ENCODE data around the gene FOXJ2. TPM values are rescaled to one million over a fixed set of nuclear protein-coding genes. Genes with fewer than 3 reads are reported as not detected.

The FOXJ2 gene
- total RNA-seq = 10.4 and 12.2 TPM in 2 replicates

GRCh38 chr12:8032242-8033152 lies at the start of gene FOXJ2:
Gene FOXJ2, plus strand, starts transcription at chr12:8032716. Its CDS starts 7,117 bp downstream, at chr12:8039833.

GRCh38 chr12:8065991-8066594 lies 33.6 kb downstream of the FOXJ2 start, which contains the start of gene C3AR1:
Gene C3AR1, minus strand, starts transcription at chr12:8066359. Its CDS starts 6,174 bp downstream, at chr12:8060185.

Other genes with a start within 250 kb of the FOXJ2 start
- not detected in 2 replicates for gene NANOG, start 243.3 kb upstream of the FOXJ2 start, total RNA-seq
- not detected in 2 replicates for gene SLC2A14, start 159.8 kb upstream of the FOXJ2 start, total RNA-seq
- gene SLC2A3, start 96.5 kb upstream of the FOXJ2 start, total RNA-seq = 10.4 and 16.6 TPM in 2 replicates
- 0.13 and 0.16 TPM in 2 replicates for gene C3AR1, start 33.6 kb downstream of the FOXJ2 start, total RNA-seq
- gene NECAP1, start 49.6 kb downstream of the FOXJ2 start, total RNA-seq = 25.5 and 26.9 TPM in 2 replicates
- not detected in 2 replicates for gene CLEC4A, start 90.9 kb downstream of the FOXJ2 start, total RNA-seq
- not detected in 2 replicates for gene ZNF705A, start 124.3 kb downstream of the FOXJ2 start, total RNA-seq
- 0.16 and 0.25 TPM in 2 replicates for gene FAM90A1, start 194.9 kb downstream of the FOXJ2 start, total RNA-seq

Measured in mesangial cell (primary cell).